Measurements from ENCODE around the gene KCNIP1. TPM values are rescaled to one million over a fixed set of nuclear protein-coding genes. Genes with fewer than 3 reads are reported as not detected.

KCNIP1 gene
- total and polyA plus RNA-seq, 9 of the 15 experiments (the other 6 are each of a cell fraction or from before 2014, with no cell fraction given) = not detected

- FAIRE-seq = no peak
- WGBS (ENCODE audit: insufficient coverage, low coverage, missing lambda C conversion rate) = 1% methylated on average over 4 of the region's 4 CpGs
- H3K4me2 ChIP-seq (ENCODE audit: insufficient read depth, low read length) = no peak overlapping the region
Observed at GRCh38 chr5:170757182-170757601, 253.4 kb downstream of the KCNIP1 start.

More at GRCh38 chr5:170757182-170757601, 253.4 kb downstream of the KCNIP1 start:
- BruUV-seq (replicated peaks) = no TSS peak
- CTCF ChIA-PET (ENCODE audit: low intra/inter-chr PET ratio) = no interaction called here
- H3K4me3 ChIP-seq = no peak overlapping the region
- H3K4me1 ChIP-seq (replicated peaks in 1 of 2; ENCODE audit: control insufficient read depth in 2 of 2, insufficient read depth in 2 of 2, low read length in 2 of 2) = no peaks in the 10 kb centered on the region
- ATAC-seq (no peak), DNase-seq (ENCODE audit: extremely low read depth in 1 of 4, low spot score in 3 of 4) (no peak)
- H3K27me3 ChIP-seq (ENCODE audit: control insufficient read depth in 2 of 2, insufficient read depth in 2 of 2, low read length in 2 of 2) = peaks cover 0 to 7% of the 10 kb centered on the region in 2 experiments; a peak in 2 of 5 replicates
- no peak for TF ChIP-seq RB1 (IDR thresholded peaks at IDR 0.05; ENCODE audit: low read depth)
- TF ChIP-seq E2F3 (CRISPR knock-in tag; IDR thresholded peaks at IDR 0.05) = no peak
- TF ChIP-seq PHB (CRISPR knock-in tag; IDR thresholded peaks at IDR 0.05) = no peak
- no peak for TF ChIP-seq MCM3 (IDR thresholded peaks at IDR 0.05)
- TF ChIP-seq MEF2A (IDR thresholded peaks at IDR 0.05; ENCODE audit: control insufficient read depth, low read depth, low read length) = no peak
- TF ChIP-seq DDX20 (tag; IDR thresholded peaks at IDR 0.05; ENCODE audit: low read depth) = no peak
- TF ChIP-seq ZNF717 (CRISPR knock-in tag; IDR thresholded peaks at IDR 0.05) = no peak
- TF ChIP-seq CREBBP (IDR thresholded peaks at IDR 0.05; ENCODE audit: low read depth, low read length) = no peak
- no peak for TF ChIP-seq NCOA1 (IDR thresholded peaks at IDR 0.05; ENCODE audit: low read depth)
- TF ChIP-seq ZNF41 (CRISPR knock-in tag; conservative IDR thresholded peaks at IDR 0.05) = no peak
- TF ChIP-seq PYGO2 (tag; IDR thresholded peaks at IDR 0.05) = no peak
- TF ChIP-seq CUX1 (CRISPR knock-in tag; IDR thresholded peaks at IDR 0.05) = no peak
- TF ChIP-seq POLR3A (IDR thresholded peaks at IDR 0.05; ENCODE audit: borderline replicate concordance, extremely low read depth, insufficient read depth, insufficient read length) = no peak
- TF ChIP-seq HMG20A (CRISPR knock-in tag; conservative IDR thresholded peaks at IDR 0.05) = no peak
- no peak for TF ChIP-seq RFX5 (IDR thresholded peaks at IDR 0.05; ENCODE audit: low read depth, low read length)
- TF ChIP-seq PHB2 (IDR thresholded peaks at IDR 0.05; ENCODE audit: low read depth) = no peak
- no peak for TF ChIP-seq HNRNPK (IDR thresholded peaks at IDR 0.05; ENCODE audit: low read depth, low read length, poor library complexity, severe bottlenecking)
- TF ChIP-seq, protein P1, sequence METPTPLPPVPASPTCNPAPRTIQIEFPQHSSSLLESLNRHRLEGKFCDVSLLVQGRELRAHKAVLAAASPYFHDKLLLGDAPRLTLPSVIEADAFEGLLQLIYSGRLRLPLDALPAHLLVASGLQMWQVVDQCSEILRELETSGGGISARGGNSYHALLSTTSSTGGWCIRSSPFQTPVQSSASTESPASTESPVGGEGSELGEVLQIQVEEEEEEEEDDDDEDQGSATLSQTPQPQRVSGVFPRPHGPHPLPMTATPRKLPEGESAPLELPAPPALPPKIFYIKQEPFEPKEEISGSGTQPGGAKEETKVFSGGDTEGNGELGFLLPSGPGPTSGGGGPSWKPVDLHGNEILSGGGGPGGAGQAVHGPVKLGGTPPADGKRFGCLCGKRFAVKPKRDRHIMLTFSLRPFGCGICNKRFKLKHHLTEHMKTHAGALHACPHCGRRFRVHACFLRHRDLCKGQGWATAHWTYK (CRISPR knock-in tag; IDR thresholded peaks at IDR 0.05) = no peak
- 0 out of 2 replicates have a peak, but pooled peaks cover 3% of the 10 kb centered on the region for H4K20me1 ChIP-seq (replicated peaks; ENCODE audit: control insufficient read depth, insufficient read depth, low read length)
- POLR2A ChIA-PET = no interaction called here
- no peak overlapping the region for H2AFZ ChIP-seq (ENCODE audit: low read depth, low read length)
- in situ Hi-C loops (cut with MboI) = no loop called here
- H3K36me3 ChIP-seq (ENCODE audit: control insufficient read depth, insufficient read depth, low read length) = no peaks in the 10 kb centered on the region
- H3K27ac ChIP-seq (ENCODE audit: extremely low read depth, low read depth, low read length) = no peak overlapping the region
- H3K79me2 ChIP-seq (ENCODE audit: control insufficient read depth, insufficient read depth, low read length) = no peaks in the 10 kb centered on the region
- H3K9ac ChIP-seq (ENCODE audit: insufficient read depth in 1 of 2, low read depth in 2 of 2, low read length in 2 of 2) = no peak overlapping the region
- no peaks in the 10 kb centered on the region for H3K9me1 ChIP-seq (ENCODE audit: control insufficient read depth, insufficient read depth, low read length)
- intact Hi-C loops (cut with micrococcal nuclease) = no loop called here
- H3K9me3 ChIP-seq (replicated peaks; ENCODE audit: control insufficient read depth, insufficient read depth, low read depth, low read length) = no peaks in the 10 kb centered on the region
